ENCODE data around the gene CNTNAP2.
"Not testable (repeated sequence)": the region's sequence is repeated elsewhere in the genome, so short reads cannot be mapped to it uniquely, and the experiment has no call there.

CNTNAP2 gene

DNA sequence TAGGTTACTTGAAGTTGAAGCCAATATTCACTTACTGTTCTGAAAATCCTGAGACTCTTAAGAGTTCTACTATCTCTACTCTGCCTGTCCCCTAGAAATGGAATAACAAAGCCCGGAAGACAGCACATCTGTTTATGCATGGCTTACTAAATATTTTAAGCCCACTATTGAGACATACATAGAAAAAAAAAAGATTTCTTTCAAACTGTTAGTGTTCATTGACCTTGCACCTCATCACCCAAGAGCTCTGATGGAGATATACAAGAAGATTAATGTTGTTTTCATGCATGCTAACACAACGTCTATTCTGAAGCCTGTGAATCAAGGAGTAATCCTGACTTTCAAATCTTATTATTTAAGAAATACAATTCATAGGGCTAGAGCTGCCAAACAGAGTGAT lies 1614.7 kb downstream of the CNTNAP2 start:
- no peak for DNase-seq (ENCODE audit: low read depth, low spot score)

DNA sequence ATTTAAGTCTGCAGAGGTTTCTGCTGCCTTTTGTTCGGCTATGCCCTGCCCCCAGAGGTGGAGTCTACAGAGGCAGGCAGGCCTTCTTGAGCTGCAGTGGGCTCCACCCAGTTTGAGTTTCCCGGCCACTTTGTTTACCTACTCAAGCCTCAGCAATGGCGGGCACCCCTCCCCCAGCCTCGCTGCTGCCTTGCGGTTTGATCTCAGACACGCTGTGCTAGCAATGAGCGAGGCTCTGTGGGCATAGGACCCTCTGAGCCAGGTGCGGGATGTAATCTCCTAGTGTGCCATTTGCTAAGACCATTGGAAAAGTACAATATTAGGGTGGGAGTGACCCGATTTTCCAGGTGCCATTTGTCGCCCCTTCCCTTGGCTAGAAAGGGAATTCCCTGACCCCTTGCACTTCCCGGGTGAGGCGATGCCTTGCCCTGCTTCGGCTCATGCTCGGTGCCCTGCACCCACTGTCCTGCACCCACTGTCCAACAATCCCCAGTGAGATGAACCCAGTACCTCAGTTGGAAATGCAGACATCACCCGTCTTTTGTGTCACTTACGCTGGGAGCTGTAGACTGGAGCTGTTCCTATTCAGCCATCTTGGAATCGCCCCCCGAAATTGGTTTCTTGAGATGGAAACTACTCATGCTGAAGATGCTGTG lies 1621.1 kb downstream of the CNTNAP2 start:
- not testable (repeated sequence) for DNase-seq (ENCODE audit: low read depth, low spot score)

DNA sequence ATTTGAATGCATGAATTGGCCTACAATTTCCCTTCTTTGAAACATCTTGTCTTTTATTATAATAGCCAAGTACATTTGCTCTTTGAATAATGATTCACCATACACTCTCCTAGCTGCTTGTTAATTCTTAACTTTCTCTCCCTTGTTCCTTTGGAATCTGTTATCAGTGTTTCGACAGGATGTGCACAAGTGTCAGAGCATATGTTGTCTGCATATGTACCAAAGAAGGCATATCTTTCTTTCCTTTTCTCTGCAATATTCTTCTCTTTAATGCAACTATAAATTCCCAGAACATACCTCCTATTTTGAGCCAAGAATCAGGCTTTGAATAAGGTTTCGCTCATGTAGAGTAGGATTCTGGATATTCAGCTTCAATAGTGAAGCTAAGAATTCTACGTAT lies 1625.7 kb downstream of the CNTNAP2 start:
- DNase-seq (ENCODE audit: low read depth, low spot score): no peak

DNA sequence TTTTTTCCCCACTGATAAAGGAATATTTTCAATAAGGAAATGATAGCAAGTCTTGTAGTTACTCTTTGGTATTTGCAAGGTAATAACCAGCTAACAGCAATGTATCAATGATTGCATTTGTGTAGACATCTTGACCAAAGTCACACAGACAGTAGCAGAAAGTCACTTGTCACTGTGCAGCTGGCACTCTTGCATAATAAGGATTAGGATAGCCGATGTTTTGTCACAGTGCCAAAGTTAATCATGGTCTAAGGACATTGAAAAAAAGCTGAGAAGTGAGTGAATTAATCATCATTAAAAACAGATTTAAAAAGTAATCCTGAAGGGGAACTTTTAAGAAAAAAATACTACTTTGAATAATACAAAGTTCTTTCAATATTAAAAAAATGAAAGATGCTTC lies 1639.7 kb downstream of the CNTNAP2 start:
- no peak for DNase-seq (ENCODE audit: low read depth, low spot score)

DNA sequence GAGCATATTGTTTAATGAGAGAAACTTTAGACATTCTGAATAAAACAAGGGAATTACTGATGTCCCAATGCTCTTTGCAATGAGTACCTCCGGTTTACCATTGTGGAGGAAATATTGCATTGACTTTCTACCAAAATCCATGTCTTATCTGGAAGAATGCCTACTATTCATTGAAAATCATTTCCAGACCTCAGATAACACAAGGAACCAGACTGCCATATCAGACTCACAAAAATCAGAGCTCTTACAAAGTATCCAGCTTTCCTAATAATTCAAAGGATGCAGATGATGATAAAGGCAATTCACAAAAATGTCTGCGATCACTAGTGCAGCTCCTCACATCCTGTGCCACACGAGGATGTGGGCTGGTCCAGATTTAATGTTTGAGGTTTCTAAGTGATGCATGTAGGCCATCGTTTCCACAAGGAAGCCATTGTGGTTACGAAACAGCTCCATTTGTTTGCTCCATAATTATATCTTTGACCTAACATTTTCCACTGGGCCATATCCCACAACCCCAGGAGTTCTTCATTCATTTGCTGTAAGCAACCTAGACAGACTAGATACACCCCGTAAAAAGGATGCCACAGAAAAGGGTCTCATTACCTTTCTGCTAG lies 1642.8 kb downstream of the CNTNAP2 start:
- DNase-seq (ENCODE audit: low read depth, low spot score): no peak

DNA sequence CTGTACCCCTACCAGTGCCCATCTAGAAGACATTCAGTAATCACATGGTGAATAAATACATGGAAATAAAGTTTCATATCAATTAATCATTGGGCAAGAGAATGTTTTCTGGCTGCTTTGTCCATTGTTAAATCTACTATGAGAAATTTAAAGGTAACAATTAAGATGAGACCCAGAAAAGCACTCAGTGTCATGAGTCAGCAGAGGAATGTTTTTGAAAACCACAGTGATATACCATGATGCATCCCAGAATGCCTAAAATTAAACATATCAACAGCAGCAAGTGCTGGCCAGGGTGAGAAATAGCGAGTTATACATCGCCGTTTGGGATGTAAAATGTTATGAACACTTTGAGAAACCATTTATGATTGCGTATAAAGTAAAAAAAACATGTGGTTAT lies 1648.7 kb downstream of the CNTNAP2 start:
- no peak for DNase-seq (ENCODE audit: low read depth, low spot score)

DNA sequence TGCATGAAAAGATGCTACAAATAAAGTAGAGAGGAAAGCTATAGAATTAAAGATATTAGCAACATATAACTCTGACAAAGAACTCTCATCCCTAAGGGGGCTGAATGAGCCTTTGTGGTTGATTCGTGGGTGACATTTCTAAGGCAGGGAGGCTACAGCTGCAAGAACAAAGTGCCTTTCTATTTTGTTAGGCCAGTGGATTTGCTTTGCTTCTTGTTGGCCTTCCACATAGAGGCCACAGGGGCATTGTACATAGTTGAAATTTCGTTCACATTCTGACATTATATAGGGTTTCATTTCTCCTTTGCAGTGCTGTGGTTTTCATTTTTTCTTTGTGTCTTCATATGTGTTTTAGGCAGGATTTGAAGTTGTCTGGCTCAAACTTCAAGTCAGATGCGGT lies 1654.7 kb downstream of the CNTNAP2 start:
- DNase-seq (ENCODE audit: low read depth, low spot score): no peak

DNA sequence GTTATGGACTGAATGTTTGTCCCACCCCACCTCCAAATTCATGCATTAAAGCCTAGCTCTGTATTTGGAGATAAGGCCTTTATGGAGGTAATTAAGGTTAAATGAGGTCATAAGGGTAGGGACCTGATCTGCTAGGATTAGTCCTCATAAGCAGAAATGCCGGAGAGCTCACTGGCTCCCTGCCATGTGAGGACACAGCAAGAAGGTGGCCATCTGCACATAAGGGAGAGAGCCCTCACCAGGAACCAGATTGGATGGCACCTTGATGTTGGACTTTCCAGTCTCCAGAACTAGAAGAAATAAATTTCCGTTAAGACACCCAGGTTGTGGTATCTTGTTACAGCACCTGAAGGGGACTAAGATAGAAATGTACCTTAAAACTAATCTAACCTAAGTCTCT lies 1657.9 kb downstream of the CNTNAP2 start:
- no peak for DNase-seq (ENCODE audit: low read depth, low spot score)

DNA sequence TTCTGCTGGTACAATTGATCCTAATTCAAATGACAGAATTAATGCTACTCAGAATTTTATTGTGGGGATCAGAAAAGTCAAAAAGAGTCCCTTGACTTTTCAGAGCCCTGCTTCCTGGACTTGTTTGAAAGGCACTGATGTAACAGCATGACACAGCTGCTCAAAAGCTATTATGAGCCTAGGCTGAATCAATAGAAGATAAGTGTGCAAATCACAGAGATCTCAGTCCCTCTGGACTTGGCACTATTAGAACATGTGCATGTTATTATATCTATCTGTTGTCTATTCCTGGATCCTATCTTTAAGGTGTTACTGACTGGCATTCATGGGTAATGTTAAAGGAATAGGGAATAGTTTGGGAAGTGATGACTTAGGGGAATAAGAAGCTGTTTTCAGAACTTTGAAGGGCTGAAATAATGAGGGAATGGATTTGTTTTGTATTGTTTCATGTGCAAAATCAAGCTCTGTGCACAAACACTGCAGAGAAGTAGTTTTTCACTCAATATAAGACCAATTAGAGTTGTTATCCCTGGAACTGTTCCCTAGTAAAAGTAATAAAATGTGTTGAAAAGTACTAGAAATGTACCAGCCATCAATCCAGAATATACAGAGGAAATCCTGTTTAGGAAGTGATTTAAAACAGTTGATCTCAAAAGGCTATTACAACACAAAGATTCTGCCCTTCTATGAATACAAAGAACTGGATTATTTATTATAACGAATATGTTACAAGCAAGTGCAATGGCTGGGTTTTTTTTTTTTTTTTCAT lies 1659.1 kb downstream of the CNTNAP2 start:
- no peak for DNase-seq (ENCODE audit: low read depth, low spot score)

DNA sequence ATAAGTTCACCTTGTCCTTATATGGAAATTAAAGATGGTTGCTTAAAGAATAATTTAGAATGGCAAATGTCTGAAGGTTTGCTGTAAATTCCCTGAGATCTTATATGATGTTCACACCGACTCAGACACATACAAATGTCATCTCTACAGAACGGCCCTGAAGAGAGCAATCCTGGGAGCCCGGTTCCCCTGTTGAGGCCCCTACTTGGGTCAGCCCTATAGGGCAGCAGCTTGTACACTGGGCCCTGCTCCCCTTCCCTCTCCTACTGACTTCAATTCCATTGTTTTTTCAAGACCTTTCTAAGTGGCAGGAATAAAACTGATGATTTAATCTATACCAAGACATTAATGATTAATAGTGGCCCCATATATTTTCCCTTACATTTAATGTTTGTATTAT lies 1660.7 kb downstream of the CNTNAP2 start:
- DNase-seq (ENCODE audit: low read depth, low spot score): no peak

DNA sequence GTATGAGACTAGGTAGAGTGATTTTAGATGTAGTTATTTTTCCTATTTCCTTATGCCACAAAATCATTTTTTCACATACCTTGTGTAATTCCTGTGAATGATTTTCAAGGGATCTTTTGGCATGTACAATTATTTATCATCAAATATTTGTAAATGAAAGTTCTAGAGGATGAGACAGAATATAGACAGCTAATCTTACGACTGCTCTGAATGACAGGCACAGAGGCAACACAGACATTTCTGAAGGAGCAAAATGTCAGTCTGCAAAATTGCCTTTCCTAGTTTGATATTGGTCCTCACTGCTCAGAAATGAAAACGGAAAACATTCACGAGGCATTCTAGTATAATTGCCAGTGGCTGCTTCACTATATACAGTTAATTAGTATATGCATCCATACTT lies 1663.3 kb downstream of the CNTNAP2 start:
- no peak for DNase-seq (ENCODE audit: low read depth, low spot score)

DNA sequence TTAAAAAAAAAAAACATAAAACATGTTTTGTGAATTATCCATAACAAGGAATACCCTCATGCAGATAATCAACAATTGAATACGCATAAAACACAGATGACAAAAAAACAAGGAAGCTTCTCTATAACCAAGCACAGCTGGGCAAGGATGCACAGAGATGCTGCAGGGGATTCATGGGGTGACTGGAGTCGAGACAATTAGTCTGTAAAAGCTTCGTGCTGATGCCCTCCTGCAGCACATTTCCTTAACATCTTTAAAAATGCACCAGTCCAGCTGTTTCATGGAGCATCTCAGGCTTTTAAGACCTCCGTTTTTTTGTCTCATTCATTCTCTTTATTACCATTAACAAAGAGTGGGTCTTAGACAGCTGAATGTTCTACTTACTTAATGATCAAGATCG lies 1680.0 kb downstream of the CNTNAP2 start:
- no peak for DNase-seq (ENCODE audit: low read depth, low spot score)

DNA sequence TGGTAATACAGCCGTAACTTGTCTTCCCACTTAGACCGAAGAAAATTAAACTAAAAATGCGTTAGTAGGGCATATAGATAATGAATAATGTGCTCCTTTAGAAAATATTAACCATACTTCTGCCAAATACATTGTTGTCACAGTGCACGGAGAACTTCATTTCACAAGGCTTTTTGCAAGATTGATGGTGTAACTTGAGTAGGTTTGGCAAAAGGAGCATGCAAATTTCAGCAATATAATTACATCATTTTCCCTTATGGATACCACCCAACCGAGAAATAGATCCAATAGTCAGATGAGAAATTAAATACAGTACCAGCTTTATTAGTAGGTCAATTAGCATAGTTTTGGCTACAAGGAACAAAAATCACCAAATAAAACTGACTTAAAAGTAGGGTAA lies 1681.4 kb downstream of the CNTNAP2 start:
- DNase-seq (ENCODE audit: low read depth, low spot score): no peak

DNA sequence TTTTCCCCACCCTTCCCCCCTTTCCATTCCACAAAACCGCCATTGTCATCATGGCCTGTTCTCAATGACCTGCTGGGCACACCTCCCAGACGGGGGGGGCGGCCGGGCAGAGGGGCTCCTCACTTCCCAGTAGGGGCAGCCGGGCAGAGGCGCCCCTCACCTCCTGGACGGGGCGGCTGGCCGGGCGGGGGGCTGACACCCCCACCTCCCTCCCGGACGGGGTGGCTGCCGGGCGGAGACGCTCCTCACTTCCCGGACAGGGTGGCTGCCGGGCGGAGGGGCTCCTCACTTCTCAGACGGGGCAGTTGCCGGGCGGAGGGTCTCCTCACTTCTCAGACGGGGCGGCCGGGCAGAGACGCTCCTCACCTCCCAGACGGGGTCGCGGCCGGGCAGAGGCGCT lies 1685.2 kb downstream of the CNTNAP2 start:
- not testable (repeated sequence) for DNase-seq (ENCODE audit: low read depth, low spot score)

DNA sequence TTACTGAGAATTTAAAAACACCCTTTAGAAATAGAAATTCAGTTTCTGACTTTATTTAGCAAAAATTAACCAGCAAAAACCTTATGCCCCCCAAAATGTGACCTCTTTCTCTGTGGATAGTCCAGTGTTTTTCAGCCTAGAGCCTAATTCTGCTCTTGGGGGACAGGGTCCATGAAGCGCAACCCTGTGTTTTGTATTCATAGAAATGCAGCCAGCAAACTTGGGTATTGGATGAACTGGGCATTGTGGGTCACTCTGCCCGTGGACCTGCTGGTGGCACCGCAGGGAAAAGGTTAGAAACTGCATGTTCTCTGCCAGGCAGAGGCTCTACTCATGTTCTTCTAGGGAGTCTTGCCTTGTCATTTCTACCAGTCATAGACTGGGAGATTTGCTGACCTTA lies 1686.5 kb downstream of the CNTNAP2 start:
- DNase-seq (ENCODE audit: low read depth, low spot score): no peak

DNA sequence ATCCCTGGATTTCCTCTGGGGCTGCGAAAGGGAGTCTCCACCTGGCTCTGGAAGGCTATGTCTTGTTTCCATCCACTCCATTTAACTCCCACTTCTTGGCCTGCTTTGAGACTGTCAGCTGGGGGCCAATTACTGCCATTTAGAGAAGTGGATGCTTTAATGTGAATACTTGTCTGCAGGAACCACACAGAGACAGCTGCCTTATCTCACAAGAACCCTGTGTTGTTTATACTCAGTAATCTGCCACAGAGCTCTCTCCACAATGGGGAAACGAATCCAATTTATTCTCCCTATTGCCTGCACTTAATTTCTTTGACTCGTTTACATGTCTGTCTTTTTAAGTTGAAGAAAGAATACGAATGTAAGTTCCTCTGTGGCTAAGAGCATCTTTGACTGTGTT lies 1687.0 kb downstream of the CNTNAP2 start:
- no peak for DNase-seq (ENCODE audit: low read depth, low spot score)

DNA sequence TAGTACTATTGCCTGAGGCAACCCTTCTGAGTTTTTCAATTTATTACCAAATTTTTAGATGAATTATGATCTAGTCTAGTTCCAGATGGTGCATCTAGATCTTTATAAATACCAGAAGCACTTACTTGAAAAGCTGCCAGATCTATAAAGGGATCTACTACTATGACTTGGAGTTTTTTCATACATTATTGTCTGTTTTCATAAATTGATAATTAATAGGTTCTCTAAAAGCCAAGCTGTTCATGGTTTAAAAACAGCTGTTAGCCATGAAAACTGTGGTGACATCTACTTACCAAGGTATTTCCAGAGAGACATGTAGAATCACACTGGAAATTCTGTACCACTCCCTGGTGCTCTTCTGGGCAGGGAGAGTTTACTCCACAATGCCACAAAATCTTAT lies 1687.4 kb downstream of the CNTNAP2 start:
- no peak for DNase-seq (ENCODE audit: low read depth, low spot score)

DNA sequence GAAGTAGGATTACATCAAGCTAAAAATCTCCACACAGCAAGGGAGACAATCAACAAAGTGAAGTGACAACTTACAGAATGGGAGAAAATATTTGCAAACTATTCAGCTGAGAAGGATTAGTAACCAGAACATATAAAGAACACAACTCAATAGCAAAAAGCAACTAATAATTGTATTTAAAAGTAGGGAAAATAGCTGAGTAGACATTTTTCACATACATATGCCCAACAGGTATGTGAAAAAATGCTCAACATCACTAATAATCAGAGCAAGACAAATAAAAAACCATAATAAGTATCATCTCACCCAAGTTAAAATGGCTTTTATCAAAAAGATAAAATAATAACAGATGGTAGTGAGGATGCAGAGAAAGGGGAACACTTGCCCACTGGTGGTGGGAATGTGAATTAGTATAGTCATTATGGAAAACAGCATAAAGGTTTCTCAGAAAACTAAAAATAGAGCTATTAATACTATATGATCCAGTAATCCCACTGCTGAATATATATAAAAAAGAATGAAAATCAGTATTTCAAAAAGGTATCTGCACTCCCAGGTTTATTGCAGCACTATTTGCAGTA lies 1689.5 kb downstream of the CNTNAP2 start:
- no peak for DNase-seq (ENCODE audit: low read depth, low spot score)

DNA sequence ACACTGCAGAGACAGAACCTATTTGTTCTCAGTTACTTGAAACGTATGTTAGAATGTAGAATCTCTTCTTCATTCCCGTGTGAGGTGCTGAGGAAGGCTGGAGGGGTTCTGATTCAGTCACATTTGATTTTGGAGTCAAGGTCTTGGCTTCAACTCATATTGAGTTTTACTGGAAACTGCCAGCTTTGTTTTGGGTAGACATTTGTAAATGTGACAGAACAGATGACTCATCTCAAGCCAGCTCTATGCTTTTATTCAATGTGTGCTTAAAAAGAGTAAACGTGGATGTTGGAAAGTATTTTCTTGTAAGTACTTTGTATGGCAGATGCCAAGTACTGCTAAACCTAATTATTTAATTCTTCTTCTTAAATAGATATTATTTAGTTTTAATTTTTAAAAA lies 1693.2 kb downstream of the CNTNAP2 start:
- no peak for DNase-seq (ENCODE audit: low read depth, low spot score)

DNA sequence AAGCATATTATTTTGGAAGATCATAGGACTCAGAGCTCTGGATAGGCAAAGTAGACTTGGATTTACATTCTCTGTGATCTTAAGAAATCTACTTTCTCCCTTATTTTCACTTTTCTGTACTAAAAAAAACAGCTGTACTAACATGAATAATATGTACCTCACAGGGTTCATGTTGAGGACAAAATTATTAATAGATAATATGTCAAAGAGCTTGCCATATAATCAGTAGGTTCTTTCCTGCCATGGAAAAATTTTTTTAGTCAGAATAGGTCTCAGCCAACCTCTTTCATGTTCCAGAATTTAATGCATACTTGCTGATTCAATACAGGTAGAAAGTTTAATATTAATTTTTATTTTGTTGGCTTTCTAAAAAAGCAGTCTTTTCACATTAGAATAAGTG lies 1693.7 kb downstream of the CNTNAP2 start:
- DNase-seq (ENCODE audit: low read depth, low spot score): no peak

DNA sequence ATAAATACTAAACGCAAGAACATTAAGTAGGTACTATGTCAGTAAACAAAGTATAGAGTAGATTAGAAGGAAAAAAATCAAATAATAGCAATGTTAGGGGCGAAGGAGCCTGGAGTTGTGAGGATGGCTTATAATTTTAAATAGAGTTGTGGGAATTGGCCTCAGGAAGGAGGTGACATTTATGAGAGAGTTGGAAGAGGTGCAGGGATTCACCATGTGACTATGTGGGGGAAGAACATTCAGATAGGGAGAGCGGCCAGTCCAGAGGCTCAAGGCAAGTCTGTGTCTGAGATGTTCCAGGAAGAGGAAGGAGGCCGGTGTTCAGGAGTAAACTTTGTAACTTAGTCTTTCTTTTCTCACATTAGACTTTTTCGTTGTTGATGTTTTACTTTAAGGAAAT lies 1695.3 kb downstream of the CNTNAP2 start:
- DNase-seq (ENCODE audit: low read depth, low spot score): no peak

DNA sequence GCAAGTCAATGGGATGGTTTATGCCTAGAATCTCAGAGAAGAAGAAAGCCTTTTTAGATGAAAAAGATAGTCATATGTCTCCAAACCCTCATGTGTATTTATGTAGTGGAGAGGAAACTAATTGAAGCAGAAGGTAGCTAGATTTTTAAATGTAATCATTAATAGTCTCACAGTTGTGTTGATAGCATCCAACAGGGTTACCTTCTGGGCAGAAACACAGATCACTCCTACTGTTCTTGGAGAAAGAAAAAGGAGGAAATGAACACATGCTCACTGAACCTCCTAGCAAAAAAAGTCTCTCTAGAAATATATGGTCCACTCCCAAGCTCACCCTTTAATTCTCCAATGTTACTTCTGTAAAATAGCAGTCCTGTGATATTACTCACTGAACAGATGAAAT lies 1696.7 kb downstream of the CNTNAP2 start:
- DNase-seq (ENCODE audit: low read depth, low spot score): no peak

DNA sequence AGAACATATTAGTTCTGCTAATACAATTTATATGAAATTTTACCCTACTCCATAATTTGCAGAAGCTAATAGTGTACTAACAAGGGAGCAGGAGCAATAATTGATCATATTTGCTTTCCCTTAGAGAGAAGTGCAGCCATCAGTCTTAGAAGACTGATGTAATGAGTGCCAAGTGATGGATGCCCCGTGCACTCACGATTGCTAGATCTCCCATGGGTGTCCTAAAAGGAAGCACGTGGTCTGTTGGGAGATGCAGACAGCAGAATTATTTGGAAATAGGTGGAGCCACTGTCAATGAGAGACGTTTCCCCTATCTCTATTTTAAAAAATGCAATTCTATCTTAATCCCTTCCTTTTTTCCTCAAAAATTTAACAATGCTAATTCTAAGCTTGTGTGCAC lies 1701.7 kb downstream of the CNTNAP2 start:
- no peak for DNase-seq (ENCODE audit: low read depth, low spot score)

Measured in iPS DF 19.7 (cell line).